Fibroblast of skin of abdomen (primary cell): ENCODE measurements around the gene NCOA7.
"Not testable (repeated sequence)": the region's sequence is repeated elsewhere in the genome, so short reads cannot be mapped to it uniquely, and the experiment has no call there.

ENCODE experiments used
- DNase-seq: peaks from one replicate; pipeline ENCODE4 v3.0.0-alpha.2; 2013

The NCOA7 gene

DNA sequence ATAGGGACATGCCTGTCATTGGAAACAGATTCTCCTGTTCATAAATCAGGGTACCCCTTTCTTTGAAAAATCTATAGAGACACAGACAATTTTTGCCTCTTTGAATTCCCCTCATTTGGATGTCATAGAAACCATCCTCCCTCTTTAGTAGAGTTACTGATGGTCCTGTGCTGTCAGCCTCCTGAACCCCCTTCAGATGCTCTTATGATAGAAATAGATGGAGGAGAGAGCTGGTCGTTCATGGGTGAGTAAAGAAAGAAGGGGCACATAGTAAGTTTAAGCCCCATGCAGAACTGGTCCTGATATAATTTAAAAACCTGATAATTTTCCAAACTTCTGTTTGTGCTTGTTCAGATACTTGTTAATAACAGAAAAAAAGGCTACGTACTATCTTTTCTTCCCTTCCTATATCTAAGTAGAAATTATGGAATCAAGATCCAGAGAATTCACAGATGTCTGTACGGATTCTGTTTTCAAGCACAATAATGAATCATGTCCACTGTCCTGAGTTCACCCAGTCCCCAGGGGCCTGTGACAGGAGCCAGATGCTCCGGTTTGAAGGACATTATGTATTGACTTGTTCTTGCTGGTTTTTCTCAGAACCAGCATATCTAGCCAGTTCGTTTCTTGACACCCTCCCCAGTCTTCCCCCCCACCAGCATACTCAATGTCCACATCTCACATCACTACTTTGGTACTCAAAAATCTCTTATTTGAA lies 78.1 kb downstream of the NCOA7 start:
- DNase-seq, result no peak

DNA sequence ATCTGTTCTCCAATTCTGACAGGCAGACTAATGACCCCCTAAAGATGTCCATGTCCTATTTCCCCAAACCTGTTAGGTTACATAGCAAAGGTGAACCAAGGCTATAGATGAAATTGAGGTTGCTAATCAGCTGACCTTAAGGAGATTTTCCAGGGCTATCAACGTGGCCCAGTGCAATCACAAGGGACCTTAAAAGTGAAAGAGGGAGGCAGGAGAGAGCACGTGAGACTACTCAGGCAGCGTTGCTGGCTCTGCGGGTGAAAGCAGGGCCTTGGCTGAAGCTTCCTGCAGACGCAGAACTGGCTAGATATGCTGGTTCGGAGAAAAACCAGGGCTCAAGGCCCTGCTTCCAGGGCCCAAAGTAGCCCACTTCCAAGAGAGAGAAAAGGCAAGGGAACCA lies 78.7 kb downstream of the NCOA7 start:
- DNase-seq, result no peak

DNA sequence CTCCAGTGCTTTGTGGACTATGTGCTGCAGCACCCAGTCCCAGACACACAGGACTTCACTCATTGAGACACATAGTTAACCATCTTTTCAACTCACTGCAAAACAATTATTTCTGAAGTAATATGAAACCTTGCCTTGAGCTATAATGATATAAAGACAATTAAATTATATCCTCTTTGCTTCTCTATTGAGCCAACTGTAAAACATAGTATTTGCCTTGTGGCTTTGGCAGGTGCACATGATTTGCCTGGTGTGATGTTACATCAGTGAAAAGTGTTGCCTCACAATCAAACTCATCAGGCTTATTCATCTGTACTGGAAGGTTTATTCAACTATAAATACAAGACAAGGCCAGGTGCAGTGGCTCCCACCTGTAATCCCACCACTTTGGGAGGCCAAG lies 80.6 kb downstream of the NCOA7 start:
- DNase-seq, result no peak

DNA sequence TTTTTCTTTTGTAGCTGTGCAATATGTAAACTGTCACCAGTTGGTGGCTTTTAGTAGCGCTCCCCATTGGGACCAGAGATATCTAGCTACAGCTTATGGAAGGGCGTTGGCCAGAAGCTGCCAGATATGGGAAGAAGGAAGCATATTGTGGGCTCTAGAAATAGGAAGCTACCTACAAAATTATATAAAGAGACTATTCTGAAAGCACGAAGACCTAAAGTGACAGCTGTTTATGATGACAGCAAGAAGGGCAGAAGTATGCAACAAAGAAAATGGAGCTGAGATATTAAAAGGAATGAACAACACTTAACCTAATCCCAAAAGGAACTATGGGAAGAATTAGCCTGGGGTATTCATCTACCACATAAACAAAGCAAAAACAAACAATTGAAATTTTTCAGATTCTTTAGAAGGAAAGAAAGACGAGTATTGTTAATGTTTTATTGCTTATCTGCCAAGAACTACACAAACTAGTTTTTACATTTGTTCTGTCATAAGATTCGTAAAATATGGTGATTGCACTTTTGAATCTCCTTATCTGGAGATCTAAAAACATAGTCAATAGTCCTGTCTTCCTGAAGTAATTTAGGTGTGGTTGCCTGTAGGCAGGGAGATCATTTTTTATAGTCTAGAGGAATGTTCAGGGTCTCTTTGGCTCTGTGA lies 81.6 kb downstream of the NCOA7 start:
- DNase-seq, result no peak

DNA sequence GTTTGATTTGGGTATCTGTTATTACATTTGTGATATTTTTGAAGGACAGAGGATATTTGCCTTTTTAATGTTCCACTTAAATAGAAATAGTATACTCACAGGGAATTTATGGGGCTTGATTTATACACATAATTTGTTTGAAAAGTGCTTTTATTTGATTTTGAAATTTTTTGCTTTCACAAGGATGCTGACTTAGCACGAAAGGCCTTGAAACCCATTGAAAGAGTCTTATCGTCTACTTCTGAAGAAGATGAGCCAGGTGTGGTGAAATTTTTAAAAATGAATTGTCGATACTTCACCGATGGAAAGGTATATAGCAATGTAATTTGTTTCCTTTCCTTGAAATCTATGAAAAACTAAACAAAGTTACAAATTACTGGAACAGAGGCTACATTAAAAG lies 91.5 kb downstream of the NCOA7 start:
- DNase-seq, result no peak

DNA sequence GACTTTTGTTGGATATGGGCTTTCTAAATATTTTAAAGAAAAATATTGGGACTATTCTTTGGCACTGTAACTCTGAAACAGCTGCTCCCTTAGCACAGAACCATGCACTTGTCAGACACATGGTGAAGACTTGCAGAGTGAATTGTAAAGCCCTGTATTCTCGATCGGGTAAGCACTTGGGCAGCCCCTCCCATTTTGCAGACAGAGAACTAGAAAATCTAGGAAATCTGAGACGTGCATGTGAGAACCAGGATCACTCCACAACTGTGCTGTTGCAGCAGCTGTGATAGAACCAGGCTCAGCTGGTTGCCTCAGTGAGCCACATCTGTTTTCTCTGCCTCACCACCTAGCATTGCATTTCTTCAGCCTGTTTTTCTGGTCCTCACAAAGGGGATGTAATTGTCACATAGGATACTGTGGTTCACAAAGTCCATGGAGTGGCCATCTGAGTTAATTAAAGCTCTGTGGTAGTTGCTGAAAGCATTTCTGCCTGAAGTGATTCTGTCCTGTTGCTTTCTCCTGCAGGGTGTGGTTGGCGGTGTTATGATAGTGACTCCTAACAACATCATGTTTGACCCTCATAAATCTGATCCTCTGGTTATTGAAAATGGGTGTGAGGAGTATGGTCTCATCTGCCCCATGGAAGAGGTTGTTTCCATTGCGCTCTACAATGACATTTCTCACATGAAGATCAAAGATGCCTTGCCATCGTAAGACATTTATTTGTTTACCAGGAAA lies 94.0 kb downstream of the NCOA7 start:
- no peak for DNase-seq

DNA sequence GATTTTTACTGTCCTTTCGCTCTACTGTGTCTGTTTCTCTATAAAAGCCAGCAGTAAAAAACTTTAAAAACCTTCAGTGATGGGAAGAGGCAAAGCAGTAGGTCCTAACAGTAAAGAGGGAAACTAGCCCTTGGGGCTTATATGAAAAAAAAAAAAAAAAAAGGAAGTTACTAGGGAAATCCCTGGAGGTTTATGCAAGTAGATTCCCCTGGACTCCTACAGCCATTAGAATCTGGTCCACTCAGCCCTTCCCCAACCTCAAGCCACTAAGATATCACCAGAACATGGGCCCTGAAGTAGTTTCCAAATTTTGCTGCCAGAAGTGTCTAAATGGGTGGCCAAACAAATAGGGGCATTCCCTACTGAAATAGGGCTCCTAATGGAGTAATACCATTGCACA lies 95.3 kb downstream of the NCOA7 start:
- DNase-seq, result no peak

DNA sequence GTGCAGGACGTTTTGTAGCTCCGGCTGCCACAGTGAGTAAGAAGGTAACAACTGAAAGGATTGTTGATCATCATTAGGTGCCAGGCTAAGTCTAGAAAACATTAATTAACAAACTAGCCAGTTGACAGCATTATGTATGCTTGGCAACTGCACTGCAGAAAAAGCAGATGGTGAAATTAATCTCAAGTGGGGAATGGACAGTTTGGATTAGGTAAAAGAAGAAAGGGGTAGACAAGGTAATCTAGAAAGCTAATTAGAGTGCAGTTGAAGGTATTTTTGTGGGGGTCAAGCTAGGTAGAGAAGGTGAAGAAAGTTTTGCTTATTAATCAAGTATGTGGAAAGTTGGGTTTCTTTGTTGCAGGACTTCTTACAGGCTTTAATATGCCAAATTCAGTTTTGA lies 96.2 kb downstream of the NCOA7 start:
- DNase-seq, result no peak

DNA sequence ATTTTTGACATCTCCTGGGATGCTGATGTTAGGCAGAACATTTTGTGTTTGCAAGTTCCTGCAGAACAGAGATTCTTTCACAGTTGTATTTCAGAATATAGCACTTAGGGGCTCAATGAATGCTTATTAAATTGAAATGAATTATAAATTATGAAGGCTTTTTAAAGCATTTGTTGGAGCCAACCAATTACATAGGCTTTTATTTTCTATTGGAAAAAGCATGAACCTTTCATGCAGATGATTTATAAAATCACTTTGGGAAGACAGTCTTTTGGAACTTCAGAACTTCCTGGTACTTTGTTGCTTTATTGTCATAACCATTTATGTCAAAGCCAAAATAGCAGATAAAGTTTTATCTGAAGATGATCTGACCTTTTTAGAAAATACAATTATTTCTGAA lies 96.6 kb downstream of the NCOA7 start:
- no peak for DNase-seq

DNA sequence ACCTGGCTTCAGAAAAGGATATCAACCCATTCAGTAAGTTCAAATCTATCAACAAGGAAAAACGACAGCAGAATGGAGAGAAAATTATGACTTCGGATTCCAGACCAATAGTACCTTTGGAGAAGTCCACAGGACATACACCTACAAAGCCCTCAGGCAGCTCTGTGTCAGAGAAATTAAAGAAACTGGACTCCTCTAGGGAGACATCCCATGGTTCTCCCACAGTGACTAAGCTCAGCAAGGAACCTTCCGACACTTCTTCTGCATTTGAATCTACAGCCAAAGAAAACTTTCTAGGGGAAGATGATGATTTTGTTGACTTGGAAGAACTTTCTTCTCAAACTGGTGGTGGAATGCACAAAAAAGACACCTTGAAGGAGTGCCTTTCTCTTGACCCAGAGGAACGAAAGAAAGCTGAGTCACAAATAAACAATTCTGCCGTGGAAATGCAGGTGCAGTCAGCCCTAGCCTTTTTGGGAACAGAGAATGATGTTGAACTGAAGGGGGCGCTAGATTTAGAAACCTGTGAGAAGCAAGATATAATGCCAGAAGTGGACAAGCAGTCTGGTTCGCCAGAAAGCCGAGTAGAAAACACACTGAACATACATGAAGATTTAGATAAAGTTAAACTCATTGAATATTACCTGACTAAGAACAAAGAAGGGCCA lies 98.4 kb downstream of the NCOA7 start:
- DNase-seq, result no peak

DNA sequence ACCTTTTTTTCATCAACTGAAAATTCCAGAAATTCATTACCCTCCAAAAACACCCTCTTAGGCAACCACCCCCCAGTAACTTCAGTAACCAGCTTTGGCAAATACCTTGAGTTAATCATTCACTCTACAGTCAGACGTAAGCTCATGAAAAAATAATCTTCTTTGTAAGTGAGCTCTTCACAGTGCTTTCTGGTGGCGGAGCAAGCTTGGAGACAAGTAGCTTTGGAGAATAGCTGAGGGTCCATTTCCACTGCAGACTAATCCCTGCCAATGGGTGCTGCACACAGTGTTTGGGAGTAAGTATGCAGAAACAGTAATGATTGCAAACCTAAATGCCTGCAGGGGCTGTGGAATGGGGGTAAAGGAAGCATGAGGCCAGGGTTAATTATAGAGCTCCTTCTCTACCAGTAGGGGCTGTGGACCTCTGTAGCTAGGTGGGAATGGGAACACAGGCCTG lies 109.0 kb downstream of the NCOA7 start:
- DNase-seq, result no peak

DNA sequence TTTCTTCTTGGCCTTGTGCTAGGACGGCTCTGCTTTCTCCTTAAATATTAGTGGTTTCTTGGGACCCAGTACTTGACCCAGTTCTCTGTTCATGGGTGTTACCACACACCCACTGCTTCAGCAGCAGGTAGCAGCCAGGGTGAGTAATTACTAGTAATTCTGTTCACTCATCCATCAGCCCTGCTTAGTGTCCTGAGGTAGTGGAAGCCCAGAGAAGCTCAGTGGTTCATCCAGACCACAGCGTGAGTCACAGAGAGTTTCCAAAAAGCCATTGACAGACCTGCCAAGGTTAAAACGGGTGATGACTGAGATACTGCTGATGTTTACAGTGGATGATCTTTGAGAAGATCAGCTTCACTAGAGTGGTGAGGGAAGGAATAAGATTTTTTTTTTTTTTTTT lies 114.1 kb downstream of the NCOA7 start:
- DNase-seq, result peak; percentile 59

DNA sequence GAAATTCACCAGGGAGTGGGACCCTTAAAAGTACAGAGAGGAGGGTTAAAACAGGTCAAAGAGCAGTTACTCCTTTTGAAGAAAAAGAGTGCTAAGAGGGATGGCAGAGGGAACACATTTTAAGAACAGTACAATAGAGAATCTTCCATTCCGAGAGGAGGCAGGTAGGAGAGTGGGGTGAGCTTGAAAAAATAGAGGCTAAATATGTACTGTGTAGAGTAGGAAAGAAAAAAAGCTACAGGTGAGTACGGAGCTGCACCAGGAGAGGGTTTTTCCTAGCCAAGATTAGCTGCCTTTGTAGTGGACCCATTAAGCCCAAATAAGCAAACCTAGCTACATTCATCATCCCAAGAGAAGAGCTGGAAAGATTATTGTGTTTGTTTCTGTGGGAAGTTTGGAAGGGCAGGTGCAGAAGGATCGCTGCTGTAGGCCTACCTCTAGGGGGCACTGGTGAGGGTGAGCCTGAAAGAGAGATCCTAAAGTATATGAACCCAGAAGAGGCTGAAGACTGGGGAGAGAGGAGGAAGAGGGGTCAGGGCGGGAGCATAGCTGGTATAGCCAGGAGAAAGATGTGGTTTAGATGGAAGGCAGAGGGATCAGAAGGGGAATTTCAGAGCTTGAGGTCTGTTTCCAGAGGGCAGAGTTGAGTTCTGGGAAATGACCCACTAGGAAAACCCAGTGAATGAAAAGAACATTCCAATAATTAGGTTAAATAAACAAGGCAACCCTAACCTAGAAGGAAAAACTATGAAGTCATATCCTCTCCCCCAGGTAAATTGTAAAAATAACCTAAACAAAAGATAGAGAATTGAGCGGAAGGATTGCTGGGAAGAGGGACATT lies 115.6 kb downstream of the NCOA7 start:
- peak; percentile 4 for DNase-seq

DNA sequence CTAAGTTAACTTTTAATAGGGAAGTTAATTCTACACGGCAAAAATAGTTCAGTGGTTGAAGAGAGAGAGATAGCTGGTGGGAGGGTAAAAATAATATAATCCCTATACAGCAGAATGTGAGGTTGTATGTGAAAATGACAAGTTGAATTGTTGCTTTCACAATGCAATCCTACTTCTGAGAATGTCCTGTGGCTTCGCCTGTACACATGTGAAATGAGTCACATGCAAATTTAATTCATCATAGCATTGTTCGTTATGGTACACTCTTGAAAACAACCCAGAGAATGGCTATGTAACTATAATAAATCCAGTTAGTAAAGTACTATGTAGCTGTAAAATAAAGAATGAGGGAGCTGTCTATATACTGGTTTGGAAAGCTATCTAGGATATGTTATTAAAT lies 119.8 kb downstream of the NCOA7 start:
- peak; percentile 70 for DNase-seq

DNA sequence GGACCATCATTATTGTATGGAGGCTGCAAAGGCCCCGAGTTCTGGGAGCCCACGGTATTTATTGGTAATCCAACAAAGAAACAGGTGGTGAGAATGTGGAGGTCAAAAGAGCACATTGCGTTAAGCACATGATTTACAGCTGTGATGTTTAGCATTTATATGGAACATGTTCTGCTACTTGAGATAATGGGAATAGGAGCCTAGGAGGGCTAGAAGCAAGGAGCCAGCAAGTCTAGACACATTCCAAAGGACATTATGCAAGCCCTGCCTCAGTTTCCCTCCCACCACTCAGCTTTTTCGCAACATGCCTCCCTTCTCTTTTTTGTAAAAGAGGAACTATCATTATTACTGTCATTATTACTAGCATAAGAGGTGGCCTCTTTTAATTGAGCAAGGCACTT lies 120.3 kb downstream of the NCOA7 start:
- DNase-seq, result not testable (repeated sequence)

DNA sequence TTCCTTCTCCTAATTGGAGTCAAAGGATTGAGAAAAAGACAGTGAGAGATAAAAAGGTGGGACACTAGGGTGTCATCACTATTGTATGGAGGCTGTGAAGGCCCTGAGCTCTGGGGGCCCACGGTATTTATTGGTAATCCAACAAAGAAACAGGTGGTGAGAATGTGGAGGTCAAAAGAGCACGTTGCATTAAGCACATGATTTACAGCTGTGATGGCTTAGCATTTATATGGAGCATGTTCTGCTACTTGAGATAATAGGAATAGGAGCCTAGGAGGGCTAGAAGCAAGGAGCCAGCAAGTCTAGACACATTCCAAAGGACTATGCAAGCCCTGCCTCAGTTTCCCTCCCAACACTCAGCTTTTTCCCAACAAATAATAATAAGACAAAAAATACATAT lies 121.7 kb downstream of the NCOA7 start:
- not testable (repeated sequence) for DNase-seq

DNA sequence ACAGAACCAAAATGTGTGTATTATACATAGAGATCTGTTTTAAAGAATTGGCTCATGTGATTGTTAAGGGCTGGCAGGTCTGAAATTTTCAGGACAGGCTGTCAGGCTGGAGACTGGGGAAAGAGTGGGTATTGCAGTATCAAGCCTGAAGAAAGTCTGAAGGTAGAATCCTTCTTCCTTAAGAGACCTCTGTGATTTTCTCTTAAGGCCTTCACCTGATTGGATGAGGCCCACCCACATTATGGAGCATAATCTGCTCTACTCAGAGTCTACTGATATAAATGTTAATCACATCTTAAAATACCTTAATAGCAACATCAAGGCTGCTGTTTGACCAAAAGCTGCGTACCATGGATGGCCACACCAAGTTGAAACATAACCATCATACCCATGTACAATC lies 122.4 kb downstream of the NCOA7 start:
- DNase-seq, result no peak

DNA sequence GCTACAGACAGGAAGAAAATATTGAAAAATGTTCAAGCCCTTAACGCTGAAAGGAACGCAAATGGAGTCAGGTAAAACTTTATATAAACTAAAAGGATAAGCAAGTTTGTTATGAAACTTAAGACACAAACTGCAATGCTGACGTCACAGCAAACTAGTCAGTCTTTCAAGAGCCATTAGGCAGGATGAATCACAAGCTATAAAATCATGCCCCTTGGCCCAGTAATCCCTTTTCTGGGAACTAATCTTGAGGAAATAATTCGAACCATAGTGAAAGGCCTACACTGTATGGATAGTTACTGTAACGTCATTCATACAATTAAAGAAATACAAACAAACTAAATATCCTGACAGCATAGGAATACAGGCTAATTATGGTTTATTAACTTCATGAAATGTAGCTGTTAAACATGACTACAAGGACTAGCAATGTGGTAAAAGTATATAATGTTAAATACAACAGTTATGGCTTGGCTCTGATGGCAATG lies 123.1 kb downstream of the NCOA7 start:
- DNase-seq, result peak; percentile 92

DNA sequence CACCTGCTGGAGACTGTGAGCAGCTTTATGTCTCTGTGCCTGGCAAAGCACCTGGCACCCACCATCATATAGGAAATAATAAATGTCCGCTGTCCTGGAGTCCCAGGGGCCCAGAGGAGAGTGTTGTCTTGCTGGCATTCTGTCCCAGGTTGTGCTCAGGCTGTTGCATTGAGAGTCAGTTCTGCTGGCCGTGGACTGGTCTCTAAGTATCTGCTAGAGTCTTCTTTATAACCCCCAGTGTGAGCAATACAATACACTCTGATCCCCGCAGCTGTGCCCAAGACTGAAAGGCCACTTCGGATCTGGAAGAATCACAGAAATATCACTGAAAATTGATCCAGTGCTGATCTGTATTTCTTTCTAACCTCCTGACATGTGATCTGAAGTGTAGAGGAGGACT lies 127.5 kb downstream of the NCOA7 start:
- DNase-seq, result no peak

DNA sequence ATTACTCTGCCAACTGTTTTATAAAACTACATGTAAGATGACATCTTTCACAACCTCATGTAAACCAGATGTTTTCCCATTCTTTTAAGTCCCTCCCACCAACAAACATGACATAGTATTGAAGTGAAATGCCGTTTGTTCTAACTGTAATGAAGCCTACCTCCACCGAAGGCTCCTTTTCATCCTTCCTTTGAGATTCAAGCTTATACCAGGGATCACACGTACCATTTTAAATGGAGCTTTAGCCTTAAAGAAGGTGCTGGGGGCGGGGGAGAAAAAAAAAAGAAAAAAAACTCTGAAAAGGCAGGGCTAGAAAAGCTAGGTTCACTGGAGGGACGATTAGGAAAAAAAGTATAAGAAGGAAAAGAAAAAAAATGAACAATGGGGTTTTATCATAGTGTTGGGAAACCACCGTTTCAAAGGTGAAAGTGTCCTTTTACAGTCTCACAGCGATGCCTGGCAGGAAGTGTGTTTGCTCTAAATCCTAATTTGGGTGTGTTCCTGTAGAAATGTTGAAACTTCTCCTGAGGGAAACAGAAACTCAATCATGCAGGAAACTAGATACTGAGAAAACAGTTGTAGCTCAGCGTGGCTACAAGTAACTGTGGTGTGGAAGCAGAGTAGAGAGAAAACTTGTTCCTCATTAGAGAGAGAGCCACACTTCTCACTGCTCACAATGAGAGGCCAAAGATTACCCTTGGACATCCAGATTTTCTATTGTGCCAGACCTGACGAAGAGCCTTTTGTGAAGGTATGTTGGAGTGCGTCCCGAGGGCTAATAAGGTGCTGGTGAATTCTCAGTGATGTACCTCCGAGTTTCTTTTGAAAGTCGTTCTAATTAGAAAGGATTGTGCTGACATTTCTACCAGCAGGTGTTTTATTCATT lies 128.2 kb downstream of the NCOA7 start:
- DNase-seq, result peak; percentile 42

DNA sequence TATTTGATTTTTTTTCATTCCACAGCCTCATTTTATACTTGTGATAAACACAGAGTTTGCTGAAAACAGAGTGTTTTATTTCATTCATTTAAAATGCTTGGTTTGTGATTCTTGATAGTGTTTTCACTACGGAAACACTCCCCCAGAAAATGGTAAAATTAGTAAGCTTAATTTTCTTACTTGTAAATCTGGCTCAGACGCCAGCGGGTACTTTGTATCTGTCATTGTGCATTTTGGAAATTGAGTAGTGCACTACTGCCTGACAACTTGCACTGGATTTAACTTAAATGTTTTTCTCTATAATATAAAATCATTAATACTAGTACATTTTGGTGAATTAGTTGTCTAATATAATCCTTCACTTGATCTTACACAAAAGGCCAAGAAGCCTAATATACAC lies 128.9 kb downstream of the NCOA7 start:
- no peak for DNase-seq
